ENCODE data around the gene EVI5.
"Not testable (repeated sequence)": the region's sequence is repeated elsewhere in the genome, so short reads cannot be mapped to it uniquely, and the experiment has no call there.

EVI5 gene

GRCh38 chr1:92585831-92586230, 199.1 kb downstream of the EVI5 start:
- Histone ChIP-seq H3K27ac (ENCODE audit: low read depth, low read length, poor library complexity, severe bottlenecking) (no peak overlapping the region), H3K9me3 (ENCODE audit: low read length) (peaks cover 5% of the 10 kb centered on the region), H3K36me3 (ENCODE audit: insufficient read depth, low read length) (no peaks in the 10 kb centered on the region), H3K9ac (ENCODE audit: low read length) (no peak overlapping the region), H3K4me3 (ENCODE audit: low read depth, low read length, poor library complexity, severe bottlenecking) (no peak overlapping the region), H4K20me1 (ENCODE audit: insufficient read depth, low read length) (no peaks in the 10 kb centered on the region), H3F3A (ENCODE audit: insufficient read depth, low read length) (no peaks in the 10 kb centered on the region), H2AFZ (ENCODE audit: low read length) (no peak overlapping the region), H3K27me3 (ENCODE audit: insufficient read depth, low read length) (no peaks in the 10 kb centered on the region), H3K9me2 (ENCODE audit: low read depth, low read length) (no peaks in the 10 kb centered on the region), H3K4me1 (ENCODE audit: insufficient read depth, low read length, severe bottlenecking) (no peaks in the 10 kb centered on the region), H3K4me2 (ENCODE audit: low read length) (no peak overlapping the region), H3K79me2 (ENCODE audit: insufficient read depth, low read length) (no peaks in the 10 kb centered on the region)
- TF ChIP-seq CTCF (IDR thresholded peaks at IDR 0.05; ENCODE audit: low read length), result no peak

- H3K27ac ChIP-seq (ENCODE audit: low read depth, low read length, poor library complexity, severe bottlenecking); H3K9me3 ChIP-seq (ENCODE audit: low read length); H3K79me2 ChIP-seq (ENCODE audit: insufficient read depth, low read length); H3K4me3 ChIP-seq (ENCODE audit: low read depth, low read length, poor library complexity, severe bottlenecking); H4K20me1 ChIP-seq (ENCODE audit: insufficient read depth, low read length); H3K4me2 ChIP-seq (ENCODE audit: low read length); H3K9me2 ChIP-seq (ENCODE audit: low read depth, low read length); H2AFZ ChIP-seq (ENCODE audit: low read length); H3K27me3 ChIP-seq (ENCODE audit: insufficient read depth, low read length); H3K4me1 ChIP-seq (ENCODE audit: insufficient read depth, low read length, severe bottlenecking); H3F3A ChIP-seq (ENCODE audit: insufficient read depth, low read length); H3K36me3 ChIP-seq (ENCODE audit: insufficient read depth, low read length); H3K9ac ChIP-seq (ENCODE audit: low read length): not testable (repeated sequence)
Measured at GRCh38 chr1:92584810-92585209, 200.1 kb downstream of the EVI5 start.

GRCh38 chr1:92583821-92584760, 200.8 kb downstream of the EVI5 start:
- Histone ChIP-seq H2AFZ (ENCODE audit: low read length) (no peak overlapping the region), H3K36me3 (ENCODE audit: insufficient read depth, low read length) (no peaks in the 10 kb centered on the region), H3F3A (ENCODE audit: insufficient read depth, low read length) (no peaks in the 10 kb centered on the region), H3K4me1 (ENCODE audit: insufficient read depth, low read length, severe bottlenecking) (no peaks in the 10 kb centered on the region), H3K9me3 (ENCODE audit: low read length) (peaks cover 5% of the 10 kb centered on the region), H3K9me2 (ENCODE audit: low read depth, low read length) (no peaks in the 10 kb centered on the region), H3K79me2 (ENCODE audit: insufficient read depth, low read length) (no peaks in the 10 kb centered on the region), H3K9ac (ENCODE audit: low read length) (no peak overlapping the region), H3K4me3 (ENCODE audit: low read depth, low read length, poor library complexity, severe bottlenecking) (no peak overlapping the region), H4K20me1 (ENCODE audit: insufficient read depth, low read length) (no peaks in the 10 kb centered on the region), H3K27me3 (ENCODE audit: insufficient read depth, low read length) (no peaks in the 10 kb centered on the region), H3K4me2 (ENCODE audit: low read length) (no peak overlapping the region), H3K27ac (ENCODE audit: low read depth, low read length, poor library complexity, severe bottlenecking) (no peak overlapping the region)
- TF ChIP-seq EZH2 (IDR thresholded peaks at IDR 0.05; ENCODE audit: borderline replicate concordance, low read length), result no peak
- TF ChIP-seq CTCF (IDR thresholded peaks at IDR 0.05; ENCODE audit: low read length), result no peak

All from OCI-LY1 (cell line).